Measurements from ENCODE around the gene IFT52.

DNA sequence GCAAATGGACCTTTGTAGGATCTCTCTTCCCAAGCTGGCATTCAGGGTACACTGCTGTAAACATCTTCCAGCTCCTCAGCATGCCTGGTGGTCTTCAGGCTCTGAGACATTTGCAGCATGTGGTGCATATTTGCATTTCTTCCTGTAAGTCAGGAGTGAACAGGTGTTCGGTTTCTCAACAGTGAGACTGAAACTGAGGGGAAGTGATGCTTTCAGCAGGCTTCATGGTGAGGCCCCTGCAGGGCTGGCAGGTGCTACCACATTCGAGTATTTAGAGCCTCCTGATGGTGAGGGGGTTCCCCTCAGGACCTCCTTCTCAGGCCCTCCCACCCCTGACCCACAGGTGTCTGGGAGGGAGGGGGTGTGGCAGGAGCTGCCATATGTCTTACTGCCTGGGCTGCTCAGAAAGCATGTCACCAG, 91.3 kb downstream of the IFT52 start:
- TF ChIP-seq, protein P1, sequence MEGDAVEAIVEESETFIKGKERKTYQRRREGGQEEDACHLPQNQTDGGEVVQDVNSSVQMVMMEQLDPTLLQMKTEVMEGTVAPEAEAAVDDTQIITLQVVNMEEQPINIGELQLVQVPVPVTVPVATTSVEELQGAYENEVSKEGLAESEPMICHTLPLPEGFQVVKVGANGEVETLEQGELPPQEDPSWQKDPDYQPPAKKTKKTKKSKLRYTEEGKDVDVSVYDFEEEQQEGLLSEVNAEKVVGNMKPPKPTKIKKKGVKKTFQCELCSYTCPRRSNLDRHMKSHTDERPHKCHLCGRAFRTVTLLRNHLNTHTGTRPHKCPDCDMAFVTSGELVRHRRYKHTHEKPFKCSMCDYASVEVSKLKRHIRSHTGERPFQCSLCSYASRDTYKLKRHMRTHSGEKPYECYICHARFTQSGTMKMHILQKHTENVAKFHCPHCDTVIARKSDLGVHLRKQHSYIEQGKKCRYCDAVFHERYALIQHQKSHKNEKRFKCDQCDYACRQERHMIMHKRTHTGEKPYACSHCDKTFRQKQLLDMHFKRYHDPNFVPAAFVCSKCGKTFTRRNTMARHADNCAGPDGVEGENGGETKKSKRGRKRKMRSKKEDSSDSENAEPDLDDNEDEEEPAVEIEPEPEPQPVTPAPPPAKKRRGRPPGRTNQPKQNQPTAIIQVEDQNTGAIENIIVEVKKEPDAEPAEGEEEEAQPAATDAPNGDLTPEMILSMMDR (IDR thresholded peaks at IDR 0.05; ENCODE audit: poor library complexity) = no peak
- no peak for TF ChIP-seq EZH2 (IDR thresholded peaks at IDR 0.05; ENCODE audit: borderline replicate concordance)

Data from hepatocyte (in vitro differentiated cells).